Measurements from ENCODE around the gene AGTPBP1.

DNA sequence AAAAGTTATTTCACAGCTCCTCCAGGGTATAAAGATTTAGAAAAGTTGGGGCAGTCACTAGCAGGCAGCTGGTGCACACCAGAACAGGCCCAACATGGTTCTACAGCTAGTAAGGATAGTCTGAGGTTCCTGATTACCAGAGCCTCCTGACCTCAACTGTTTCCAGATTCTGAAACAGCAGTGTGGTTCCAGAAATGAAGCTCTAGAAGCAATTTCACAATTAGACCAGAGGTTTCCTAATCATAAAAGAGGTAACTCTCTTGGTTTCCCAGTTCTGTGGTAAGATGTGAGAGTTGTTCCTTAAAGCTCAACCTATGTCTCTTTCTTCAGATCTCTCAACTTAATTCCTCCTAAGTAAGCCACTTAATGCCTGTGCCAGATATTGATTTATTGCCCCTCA lies 11.9 kb downstream of the AGTPBP1 start:
- TF ChIP-seq EZH2phosphoT487 (IDR thresholded peaks at IDR 0.05; ENCODE audit: low read depth), result no peak
- TF ChIP-seq, protein P1, sequence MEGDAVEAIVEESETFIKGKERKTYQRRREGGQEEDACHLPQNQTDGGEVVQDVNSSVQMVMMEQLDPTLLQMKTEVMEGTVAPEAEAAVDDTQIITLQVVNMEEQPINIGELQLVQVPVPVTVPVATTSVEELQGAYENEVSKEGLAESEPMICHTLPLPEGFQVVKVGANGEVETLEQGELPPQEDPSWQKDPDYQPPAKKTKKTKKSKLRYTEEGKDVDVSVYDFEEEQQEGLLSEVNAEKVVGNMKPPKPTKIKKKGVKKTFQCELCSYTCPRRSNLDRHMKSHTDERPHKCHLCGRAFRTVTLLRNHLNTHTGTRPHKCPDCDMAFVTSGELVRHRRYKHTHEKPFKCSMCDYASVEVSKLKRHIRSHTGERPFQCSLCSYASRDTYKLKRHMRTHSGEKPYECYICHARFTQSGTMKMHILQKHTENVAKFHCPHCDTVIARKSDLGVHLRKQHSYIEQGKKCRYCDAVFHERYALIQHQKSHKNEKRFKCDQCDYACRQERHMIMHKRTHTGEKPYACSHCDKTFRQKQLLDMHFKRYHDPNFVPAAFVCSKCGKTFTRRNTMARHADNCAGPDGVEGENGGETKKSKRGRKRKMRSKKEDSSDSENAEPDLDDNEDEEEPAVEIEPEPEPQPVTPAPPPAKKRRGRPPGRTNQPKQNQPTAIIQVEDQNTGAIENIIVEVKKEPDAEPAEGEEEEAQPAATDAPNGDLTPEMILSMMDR (IDR thresholded peaks at IDR 0.05; ENCODE audit: low read depth, low read length), result no peak

Data from OCI-LY3 (cell line).